Osteocyte (in vitro differentiated cells): ENCODE data around the gene N4BP3. TPM values are rescaled to one million over a fixed set of nuclear protein-coding genes. Genes with fewer than 3 reads are reported as not detected.

Experiments
- DNase-seq: peaks from one replicate; pipeline ENCODE4 v3.0.0; 2021; ENCODE audit warnings: mixed read lengths; ENCODE audit not compliant: unreplicated experiment; ENCODE audit errors: extremely low spot score
- H3K27ac Mint-ChIP-seq: one replicate; pipeline ENCODE4 v1.8.0; 2021; ENCODE audit warnings: mild to moderate bottlenecking, mixed read lengths; ENCODE audit not compliant: unreplicated experiment
- H3K27me3 Mint-ChIP-seq: one replicate; pipeline ENCODE4 v1.8.0; 2021; ENCODE audit warnings: mixed read lengths; ENCODE audit not compliant: unreplicated experiment
- H3K36me3 Mint-ChIP-seq: one replicate; pipeline ENCODE4 v1.8.0; 2021; ENCODE audit warnings: mixed read lengths; ENCODE audit not compliant: unreplicated experiment
- H3K4me1 Mint-ChIP-seq: one replicate; pipeline ENCODE4 v1.8.0; 2021; ENCODE audit warnings: mixed read lengths; ENCODE audit not compliant: unreplicated experiment
- H3K4me3 Mint-ChIP-seq: one replicate; pipeline ENCODE4 v1.8.0; 2021; ENCODE audit warnings: mild to moderate bottlenecking, moderate library complexity, mixed read lengths; ENCODE audit not compliant: unreplicated experiment
- H3K9me3 Mint-ChIP-seq: one replicate; pipeline ENCODE4 v1.8.0; 2021; ENCODE audit warnings: mixed read lengths; ENCODE audit not compliant: unreplicated experiment
- CTCF ChIP-seq: fragments of 200-600 bp; sonication (generic); IDR thresholded peaks from 2 replicates; pipeline ENCODE4 v1.5.0; 2021; ENCODE audit warnings: antibody characterized with exemption, mild to moderate bottlenecking, moderate library complexity
- total RNA-seq: library from RNA; stranded (reverse); gene quantifications from 2 replicates; pipeline ENCODE4 v1.2.1, GENCODE V29; 2021

N4BP3 gene
- total RNA-seq, 1 donor from 2014 or later, result 0.64 TPM

- TF ChIP-seq CTCF, result no peak
- Mint-ChIP-seq H3K4me1 (peaks cover 14% of the 10 kb centered on the region), H3K36me3 (peaks cover 11% of the 10 kb centered on the region), H3K27me3 (no peaks in the 10 kb centered on the region), H3K9me3 (no peaks in the 10 kb centered on the region), H3K4me3 (peak overlapping the region; percentile 89), H3K27ac (peak overlapping the region; percentile 89)
- no peak for DNase-seq
Measured at GRCh38 chr5:178131446-178131996, 18.2 kb downstream of the N4BP3 start.

- no peak for DNase-seq
- Mint-ChIP-seq H3K4me3 (no peak overlapping the region), H3K27me3 (no peaks in the 10 kb centered on the region), H3K36me3 (peaks cover 19% of the 10 kb centered on the region), H3K9me3 (no peaks in the 10 kb centered on the region), H3K4me1 (peaks cover 2% of the 10 kb centered on the region), H3K27ac (no peak overlapping the region)
- TF ChIP-seq CTCF, result no peak
Measured at GRCh38 chr5:178136990-178137389, 23.7 kb downstream of the N4BP3 start.

GRCh38 chr5:178137991-178138390 lies 24.7 kb downstream of the N4BP3 start:
- no peak for DNase-seq
- no peaks in the 10 kb centered on the region for H3K4me1 Mint-ChIP-seq
- no peak overlapping the region for H3K4me3 Mint-ChIP-seq
- no peak overlapping the region for H3K27ac Mint-ChIP-seq
- H3K27me3 Mint-ChIP-seq, result no peaks in the 10 kb centered on the region
- H3K9me3 Mint-ChIP-seq, result no peaks in the 10 kb centered on the region
- peaks cover 22% of the 10 kb centered on the region for H3K36me3 Mint-ChIP-seq
- TF ChIP-seq CTCF, result no peak

- DNase-seq, result no peak
- Mint-ChIP-seq H3K36me3 (peaks cover 32% of the 10 kb centered on the region), H3K4me3 (no peak overlapping the region), H3K4me1 (no peaks in the 10 kb centered on the region), H3K9me3 (no peaks in the 10 kb centered on the region), H3K27me3 (no peaks in the 10 kb centered on the region), H3K27ac (no peak overlapping the region)
- no peak for TF ChIP-seq CTCF
Measured at GRCh38 chr5:178141550-178141949, 28.2 kb downstream of the N4BP3 start.

GRCh38 chr5:178142642-178143041 lies 29.3 kb downstream of the N4BP3 start:
- no peaks in the 10 kb centered on the region for H3K9me3 Mint-ChIP-seq
- no peaks in the 10 kb centered on the region for H3K27me3 Mint-ChIP-seq
- peaks cover 37% of the 10 kb centered on the region for H3K36me3 Mint-ChIP-seq

More at GRCh38 chr5:178142642-178143041, 29.3 kb downstream of the N4BP3 start:
- no peak for DNase-seq
- H3K27ac Mint-ChIP-seq, result no peak overlapping the region
- H3K4me3 Mint-ChIP-seq, result no peak overlapping the region
- H3K4me1 Mint-ChIP-seq, result no peaks in the 10 kb centered on the region
- TF ChIP-seq CTCF, result no peak
